Measurements from ENCODE around the gene TMEM132C. TPM values are rescaled to one million over a fixed set of nuclear protein-coding genes. Genes with fewer than 3 reads are reported as not detected.
"Not testable (repeated sequence)": the region's sequence is repeated elsewhere in the genome, so short reads cannot be mapped to it uniquely, and the experiment has no call there.

TMEM132C gene
- total RNA-seq, 1 donor from 2014 or later, result 73.7 TPM

GRCh38 chr12:128551266-128551665, 284.3 kb downstream of the TMEM132C start:
- no peak for DNase-seq (ENCODE audit: low spot score)

GRCh38 chr12:128554546-128555304, 287.8 kb downstream of the TMEM132C start:
- DNase-seq (ENCODE audit: low spot score), result no peak

- DNase-seq (ENCODE audit: low spot score), result no peak
These were observed 290.3 kb downstream of the TMEM132C start for GRCh38 chr12:128557231-128557630.

- DNase-seq (ENCODE audit: low spot score), result no peak
These were observed 298.0 kb downstream of the TMEM132C start for GRCh38 chr12:128564956-128565355.

GRCh38 chr12:128567730-128568129, 300.8 kb downstream of the TMEM132C start:
- DNase-seq (ENCODE audit: low spot score), result no peak

GRCh38 chr12:128570191-128571065, 303.5 kb downstream of the TMEM132C start:
- no peak for DNase-seq (ENCODE audit: low spot score)

GRCh38 chr12:128571906-128572810, 305.2 kb downstream of the TMEM132C start:
- DNase-seq (ENCODE audit: low spot score), result no peak

GRCh38 chr12:128573907-128574306, 306.9 kb downstream of the TMEM132C start:
- no peak for DNase-seq (ENCODE audit: low spot score)

GRCh38 chr12:128578045-128578444, 311.1 kb downstream of the TMEM132C start:
- no peak for DNase-seq (ENCODE audit: low spot score)

GRCh38 chr12:128581321-128581761, 314.4 kb downstream of the TMEM132C start:
- DNase-seq (ENCODE audit: low spot score), result no peak

GRCh38 chr12:128583453-128583852, 316.5 kb downstream of the TMEM132C start:
- DNase-seq (ENCODE audit: low spot score), result peak; percentile 60

GRCh38 chr12:128586451-128587029, 319.6 kb downstream of the TMEM132C start:
- DNase-seq (ENCODE audit: low spot score), result no peak

- DNase-seq (ENCODE audit: low spot score), result no peak
These were observed 320.9 kb downstream of the TMEM132C start for GRCh38 chr12:128587918-128588317.

- DNase-seq (ENCODE audit: low spot score), result no peak
These were observed 325.3 kb downstream of the TMEM132C start for GRCh38 chr12:128592220-128592744.

- no peak for DNase-seq (ENCODE audit: low spot score)
These were observed 327.6 kb downstream of the TMEM132C start for GRCh38 chr12:128594521-128594920.

- DNase-seq (ENCODE audit: low spot score), result no peak
These were observed 328.6 kb downstream of the TMEM132C start for GRCh38 chr12:128595609-128596008.

GRCh38 chr12:128600886-128601285, 333.9 kb downstream of the TMEM132C start:
- DNase-seq (ENCODE audit: low spot score), result no peak

- no peak for DNase-seq (ENCODE audit: low spot score)
These were observed 336.7 kb downstream of the TMEM132C start for GRCh38 chr12:128603573-128604115.

- DNase-seq (ENCODE audit: low spot score), result not testable (repeated sequence)
These were observed 337.2 kb downstream of the TMEM132C start for GRCh38 chr12:128604219-128604618.

GRCh38 chr12:128606051-128606450, 339.1 kb downstream of the TMEM132C start:
- DNase-seq (ENCODE audit: low spot score), result no peak

All from mesenteric fat pad (tissue), 1 donor.